GM10248 (cell line): ENCODE results near the gene ARID3A.

Source experiments
- CTCF ChIA-PET: fragments of 300-600 bp; sonication (Branson Sonifier 250); formaldehyde crosslinking; extraction: SDS; loops from one replicate; lab custom pipeline; 2021; ENCODE audit warnings: antibody characterized with exemption; lab: Yijun Ruan, JAX
- POLR2A ChIA-PET: fragments of 350-650 bp; sonication (Branson Sonifier 250); formaldehyde crosslinking; extraction: SDS; loops from one replicate; lab custom pipeline; 2020; ENCODE audit warnings: antibody characterized with exemption; lab: Yijun Ruan, JAX
- DNase-seq: peaks from one replicate; pipeline ENCODE4 v3.0.0; 2012; ENCODE audit errors: extremely low spot score
- TF ChIP-seq, protein P1 (sequence below): IDR thresholded peaks from 2 replicates; pipeline ENCODE4 v1.5.1; 2012; ENCODE audit warnings: mild to moderate bottlenecking, low read depth; ENCODE audit errors: extremely low read depth, missing control alignments, control extremely low read depth

ARID3A gene

DNA sequence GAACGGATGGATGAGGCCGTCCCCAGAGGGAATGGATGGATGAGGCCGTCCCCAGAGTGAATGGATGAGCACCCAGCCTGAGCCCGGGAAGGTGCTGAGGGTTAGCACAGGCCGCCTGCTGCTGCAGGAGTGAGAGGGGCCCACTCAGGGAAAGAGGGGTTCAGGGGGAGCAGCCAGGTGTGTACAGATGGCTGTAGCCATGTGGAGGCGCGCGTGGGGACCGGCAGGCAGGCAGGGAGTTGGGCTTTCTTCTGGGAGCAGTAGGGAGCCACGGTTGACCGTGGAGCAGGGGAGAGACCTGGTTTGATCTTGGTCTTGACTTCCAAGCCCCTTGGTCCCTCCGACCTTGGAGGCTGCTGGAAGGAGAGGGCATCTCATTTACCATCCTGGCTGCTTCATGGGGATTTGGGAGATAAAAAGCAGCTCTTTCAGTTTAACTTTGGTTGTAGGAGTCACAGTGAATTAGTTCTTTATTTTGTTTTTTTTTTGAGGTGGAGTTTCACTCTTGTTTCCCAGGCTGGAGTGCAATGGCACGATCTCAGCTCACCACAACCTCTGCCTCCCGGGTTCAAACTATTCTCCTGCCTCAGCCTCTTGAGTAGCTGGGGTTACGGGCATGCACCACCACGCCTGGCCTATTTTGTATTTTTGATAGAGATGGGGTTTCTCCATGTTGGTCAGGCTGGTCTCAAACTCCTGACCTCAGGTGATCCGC is 24.7 kb downstream of the ARID3A start:
- ChIA-PET CTCF (no interaction called here), POLR2A (no interaction called here)
- DNase-seq: no peak
- TF ChIP-seq, protein P1, sequence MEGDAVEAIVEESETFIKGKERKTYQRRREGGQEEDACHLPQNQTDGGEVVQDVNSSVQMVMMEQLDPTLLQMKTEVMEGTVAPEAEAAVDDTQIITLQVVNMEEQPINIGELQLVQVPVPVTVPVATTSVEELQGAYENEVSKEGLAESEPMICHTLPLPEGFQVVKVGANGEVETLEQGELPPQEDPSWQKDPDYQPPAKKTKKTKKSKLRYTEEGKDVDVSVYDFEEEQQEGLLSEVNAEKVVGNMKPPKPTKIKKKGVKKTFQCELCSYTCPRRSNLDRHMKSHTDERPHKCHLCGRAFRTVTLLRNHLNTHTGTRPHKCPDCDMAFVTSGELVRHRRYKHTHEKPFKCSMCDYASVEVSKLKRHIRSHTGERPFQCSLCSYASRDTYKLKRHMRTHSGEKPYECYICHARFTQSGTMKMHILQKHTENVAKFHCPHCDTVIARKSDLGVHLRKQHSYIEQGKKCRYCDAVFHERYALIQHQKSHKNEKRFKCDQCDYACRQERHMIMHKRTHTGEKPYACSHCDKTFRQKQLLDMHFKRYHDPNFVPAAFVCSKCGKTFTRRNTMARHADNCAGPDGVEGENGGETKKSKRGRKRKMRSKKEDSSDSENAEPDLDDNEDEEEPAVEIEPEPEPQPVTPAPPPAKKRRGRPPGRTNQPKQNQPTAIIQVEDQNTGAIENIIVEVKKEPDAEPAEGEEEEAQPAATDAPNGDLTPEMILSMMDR: no peak

DNA sequence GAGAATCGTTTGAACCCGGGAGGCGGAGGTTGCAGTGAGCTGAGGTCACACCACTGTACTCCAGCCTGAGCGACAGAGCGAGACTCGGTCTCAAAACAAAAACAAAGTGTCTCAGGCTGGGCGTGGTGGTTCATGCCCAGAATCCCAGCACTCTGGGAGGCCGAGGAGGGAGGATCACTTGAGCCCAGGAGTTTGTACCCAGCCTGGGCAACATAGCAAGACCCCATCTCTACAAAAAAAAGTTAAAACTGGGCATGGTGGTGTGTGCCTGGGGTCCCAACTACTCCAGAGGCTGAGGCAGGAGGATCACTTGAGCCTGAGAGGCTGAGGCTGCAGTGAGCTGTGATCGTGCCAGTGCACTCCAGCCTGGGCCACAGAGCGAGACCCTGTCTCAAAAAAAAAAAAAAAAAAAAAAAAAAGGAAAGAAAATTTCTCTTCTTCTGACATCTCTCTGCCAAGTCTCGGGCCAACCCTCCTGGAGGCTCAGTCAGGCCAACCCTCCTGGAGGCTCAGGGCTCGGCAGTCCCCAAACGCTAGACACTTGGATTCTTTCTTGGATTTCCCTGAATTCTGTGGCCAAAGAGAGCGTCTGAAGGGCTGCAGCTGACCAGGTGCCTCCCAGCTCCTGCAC is 26.3 kb downstream of the ARID3A start:
- CTCF ChIA-PET: interaction anchor here (0.9 to 1.7 kb wide), 2 partner anchors 29 kb away, joined by 3 to 6 read pairs; no protein-coding TSS in a partner anchor
- DNase-seq: no peak
- TF ChIP-seq, protein P1: no peak
- POLR2A ChIA-PET: no interaction called here

DNA sequence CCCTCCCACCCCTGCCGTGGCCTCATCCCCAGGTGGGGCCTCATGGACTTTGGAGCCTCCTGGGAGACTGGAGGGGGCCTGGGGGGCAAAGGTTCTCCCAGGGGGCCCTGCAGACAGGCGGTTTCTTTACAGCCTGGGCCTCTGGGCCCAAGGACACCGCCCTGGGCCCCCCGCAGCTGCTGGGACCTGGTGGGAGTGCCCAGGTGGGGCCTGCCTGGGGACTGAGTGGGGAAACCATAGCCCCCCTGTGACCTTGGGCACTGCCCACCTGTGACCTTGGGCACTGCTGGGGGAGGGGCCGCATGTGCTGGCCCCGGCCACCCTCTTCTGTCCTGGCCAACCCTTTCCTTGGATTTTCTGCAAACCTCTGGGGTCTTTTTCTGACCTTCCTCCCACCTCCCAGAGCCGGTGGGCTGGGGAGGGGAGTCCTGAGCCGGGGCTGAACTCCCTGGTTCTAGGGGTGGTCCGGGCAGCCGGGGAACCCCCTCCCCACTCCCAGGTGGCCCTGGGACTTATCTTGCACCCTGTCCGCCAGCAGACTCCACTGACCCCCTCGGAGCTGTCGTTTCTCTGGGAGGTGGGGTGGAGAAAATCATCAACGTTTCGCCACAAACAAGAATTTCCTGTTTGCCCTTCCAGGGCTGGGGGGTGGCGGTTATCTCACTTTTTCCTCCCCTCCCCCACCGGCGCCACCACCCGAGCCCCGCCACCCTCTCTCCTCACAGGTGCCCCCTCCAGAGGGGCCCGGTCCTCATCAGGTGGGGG is 27.0 kb downstream of the ARID3A start:
- POLR2A ChIA-PET: no interaction called here
- TF ChIP-seq, protein P1: no peak
- DNase-seq: no peak
- CTCF ChIA-PET: interaction anchor here (0.9 to 1.7 kb wide), 2 partner anchors 29 to 30 kb away, joined by 3 to 6 read pairs; no protein-coding TSS in a partner anchor

DNA sequence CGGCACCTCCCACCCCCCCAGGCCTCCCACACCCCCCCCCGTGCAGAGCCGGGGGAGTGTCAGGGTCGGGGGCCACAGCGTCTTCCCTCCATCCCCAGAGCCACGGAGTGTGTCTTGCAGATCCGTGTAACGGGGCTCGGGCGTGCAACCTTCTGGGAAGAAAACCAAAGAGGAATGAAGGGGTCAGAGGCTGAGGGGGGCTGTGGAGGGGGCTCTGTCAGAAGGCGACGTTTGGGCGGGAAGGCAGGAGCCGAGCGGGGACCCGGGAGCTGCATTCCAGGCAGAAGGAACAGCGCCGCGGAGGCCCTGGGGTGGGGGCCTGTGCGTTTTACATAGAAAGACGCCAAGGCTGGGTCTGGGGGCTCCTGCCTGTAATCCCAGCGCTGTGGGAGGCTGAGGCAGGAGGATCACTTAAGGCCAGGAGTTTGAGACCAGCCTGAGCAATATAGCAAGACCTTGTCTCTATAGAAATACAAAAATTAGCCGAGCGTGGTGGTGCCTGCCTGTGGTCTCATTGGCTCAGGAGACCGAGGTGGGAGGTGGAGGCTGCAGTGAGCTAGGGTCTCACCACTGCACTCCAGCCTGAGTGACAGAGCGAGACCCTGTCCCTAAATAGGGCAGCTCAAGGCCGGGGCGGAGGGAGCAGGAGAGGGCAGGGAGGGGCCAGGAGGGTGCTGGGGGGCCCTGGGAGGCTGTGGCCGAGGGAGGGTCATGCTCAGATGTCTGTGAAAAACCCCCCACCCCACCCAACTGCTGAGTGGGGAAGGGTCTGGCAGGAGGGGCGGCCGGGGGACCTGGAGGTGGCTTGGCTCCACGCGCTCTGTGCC is 27.8 kb downstream of the ARID3A start:
- ChIA-PET POLR2A (no interaction called here), CTCF (no interaction called here)
- TF ChIP-seq, protein P1: no peak
- DNase-seq: no peak

DNA sequence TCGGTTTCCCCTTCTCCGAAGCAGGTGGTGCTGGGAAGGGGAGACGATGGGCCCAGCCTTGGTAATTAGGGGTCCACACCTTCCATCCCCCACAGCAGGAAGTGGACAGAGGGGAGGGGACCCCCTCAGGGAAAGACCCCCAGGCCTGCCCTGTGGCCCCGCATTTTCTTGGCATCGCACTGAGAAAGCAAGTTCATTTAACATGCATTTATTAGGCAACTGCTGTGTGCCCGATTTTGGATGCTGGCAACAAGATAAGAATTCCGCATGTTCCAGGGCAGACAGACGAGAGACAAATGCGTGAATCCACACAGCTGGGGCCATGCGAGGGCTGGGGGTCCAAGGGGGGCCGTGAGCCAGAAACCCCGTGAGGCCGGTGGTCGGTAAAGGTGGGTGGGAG is 28.4 kb downstream of the ARID3A start:
- POLR2A ChIA-PET: interaction anchor here (1.0 kb wide), 1 partner anchor 11 kb away, joined by 4 read pairs; no protein-coding TSS in a partner anchor
- no peak for DNase-seq
- CTCF ChIA-PET: interaction anchor here (0.6 to 2.3 kb wide), 5 partner anchors 11 to 98 kb away, joined by 3 to 9 read pairs (median 3); no protein-coding TSS in a partner anchor
- TF ChIP-seq, protein P1: no peak
